A673 (cell line): ENCODE results near the gene SFXN5.

ENCODE experiments used
- EZH2 ChIP-seq: fragments of 200-600 bp; sonication (generic); IDR thresholded peaks from 2 replicates; pipeline ENCODE4 v1.6.1; 2017; ENCODE audit warnings: borderline replicate concordance, low read depth, mild to moderate bottlenecking, mixed read lengths, antibody characterized with exemption, low read length; ENCODE audit not compliant: poor library complexity, severe bottlenecking
- TF ChIP-seq, protein P1 (sequence below): fragments of 300-800, 200-600 bp; sonication (generic); conservative IDR thresholded peaks from 2 replicates; pipeline ENCODE4 v1.5.1; 2017; ENCODE audit warnings: low read depth, mild to moderate bottlenecking, antibody characterized with exemption, low read length, moderate library complexity, mixed read lengths

DNA sequence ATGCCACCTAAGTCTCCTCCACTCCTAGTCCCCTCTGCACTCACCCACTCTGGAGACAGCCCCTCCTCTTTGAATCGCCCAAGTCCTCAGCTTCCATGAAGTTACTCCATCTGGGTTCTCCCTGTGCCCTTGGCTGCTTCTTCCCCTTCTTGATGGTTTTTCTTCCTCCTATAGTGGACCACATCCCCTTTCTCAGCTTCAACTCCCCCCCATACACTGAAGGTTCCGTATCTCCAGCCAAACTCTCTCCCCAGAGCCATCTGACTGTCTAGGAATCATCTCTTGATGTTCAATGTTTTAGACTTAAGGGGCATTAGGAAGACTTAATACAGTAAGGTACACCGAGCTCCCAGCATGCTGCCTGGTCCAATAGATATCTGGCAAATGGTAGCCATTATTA lies 114.6 kb downstream of the SFXN5 start:
- TF ChIP-seq, protein P1, sequence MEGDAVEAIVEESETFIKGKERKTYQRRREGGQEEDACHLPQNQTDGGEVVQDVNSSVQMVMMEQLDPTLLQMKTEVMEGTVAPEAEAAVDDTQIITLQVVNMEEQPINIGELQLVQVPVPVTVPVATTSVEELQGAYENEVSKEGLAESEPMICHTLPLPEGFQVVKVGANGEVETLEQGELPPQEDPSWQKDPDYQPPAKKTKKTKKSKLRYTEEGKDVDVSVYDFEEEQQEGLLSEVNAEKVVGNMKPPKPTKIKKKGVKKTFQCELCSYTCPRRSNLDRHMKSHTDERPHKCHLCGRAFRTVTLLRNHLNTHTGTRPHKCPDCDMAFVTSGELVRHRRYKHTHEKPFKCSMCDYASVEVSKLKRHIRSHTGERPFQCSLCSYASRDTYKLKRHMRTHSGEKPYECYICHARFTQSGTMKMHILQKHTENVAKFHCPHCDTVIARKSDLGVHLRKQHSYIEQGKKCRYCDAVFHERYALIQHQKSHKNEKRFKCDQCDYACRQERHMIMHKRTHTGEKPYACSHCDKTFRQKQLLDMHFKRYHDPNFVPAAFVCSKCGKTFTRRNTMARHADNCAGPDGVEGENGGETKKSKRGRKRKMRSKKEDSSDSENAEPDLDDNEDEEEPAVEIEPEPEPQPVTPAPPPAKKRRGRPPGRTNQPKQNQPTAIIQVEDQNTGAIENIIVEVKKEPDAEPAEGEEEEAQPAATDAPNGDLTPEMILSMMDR, result no peak
- TF ChIP-seq EZH2, result no peak
